HL-60/S4 treated with phorbol 12-myristate 13-acetate at 8.2 ng/mL for 4 days and 3 days (cell line): Measurements from ENCODE around the gene CACNA2D3.

Source experiments
- in situ Hi-C: fragments of 300-500 bp; cut with MboI; formaldehyde crosslinking; loops from 2 replicates; pipeline ENCODE4 v1.15.0; 2022; ENCODE audit warnings: low sequenced_read_pairs

Gene CACNA2D3

GRCh38 chr3:54888873-54889272 is 766.5 kb downstream of the CACNA2D3 start:
- in situ Hi-C loops = no loop called here

GRCh38 chr3:54889731-54890130 is 767.4 kb downstream of the CACNA2D3 start:
- in situ Hi-C loops = no loop called here

DNA sequence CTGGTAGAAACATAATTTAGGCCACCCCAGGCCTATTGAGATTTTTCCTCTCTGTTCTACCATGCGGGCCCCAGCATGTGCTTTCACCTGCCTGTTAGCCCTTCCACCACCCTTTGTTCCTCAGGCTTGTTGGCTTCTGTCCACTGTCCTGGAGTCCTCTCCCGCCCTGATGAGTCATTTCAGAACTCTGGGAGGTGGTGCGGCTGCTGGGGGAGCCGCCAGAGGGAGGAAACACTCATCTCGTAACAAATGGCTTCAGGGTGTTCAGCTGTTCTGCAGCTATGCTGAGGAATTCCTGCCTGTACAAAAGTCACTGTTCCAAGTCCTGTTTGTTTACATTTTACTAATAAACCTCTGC is 769.2 kb downstream of the CACNA2D3 start:
- in situ Hi-C loops = no loop called here

- in situ Hi-C loops = no loop called here
Observed at GRCh38 chr3:54892168-54892567, 769.8 kb downstream of the CACNA2D3 start.

- in situ Hi-C loops = no loop called here
Observed at GRCh38 chr3:54895613-54896012, 773.3 kb downstream of the CACNA2D3 start.

DNA sequence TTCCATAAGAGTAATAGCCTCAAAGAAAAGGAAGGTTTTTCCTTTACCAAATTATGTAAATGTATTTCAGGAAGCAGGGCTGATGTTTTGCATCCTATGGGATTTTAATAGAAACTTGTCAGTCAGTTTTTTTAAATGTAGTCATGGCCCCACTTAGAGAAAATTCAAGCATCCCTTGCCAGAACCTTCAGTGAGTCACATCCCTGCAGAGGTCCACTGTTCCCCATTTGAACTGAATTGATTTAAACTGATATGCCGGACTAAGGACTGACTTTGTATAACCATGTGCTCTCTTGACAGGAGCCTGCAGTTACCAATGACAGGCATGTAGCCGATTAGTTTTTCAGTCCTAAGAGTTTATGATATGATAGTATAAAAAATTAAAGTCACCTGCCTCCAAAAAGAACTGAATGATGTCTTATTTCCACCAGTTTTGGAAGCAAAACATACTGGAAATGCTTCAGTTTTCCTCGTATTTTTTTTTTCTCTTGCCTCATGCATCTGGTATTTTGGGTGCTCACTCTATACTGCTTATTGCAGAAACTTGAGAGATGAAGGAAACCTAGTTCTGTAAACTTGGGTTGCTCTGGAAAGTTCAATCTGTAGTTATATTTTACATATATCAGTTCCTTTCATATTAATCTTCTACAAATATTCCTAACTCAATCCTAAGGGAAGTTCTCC is 774.8 kb downstream of the CACNA2D3 start:
- in situ Hi-C loops = no loop called here

DNA sequence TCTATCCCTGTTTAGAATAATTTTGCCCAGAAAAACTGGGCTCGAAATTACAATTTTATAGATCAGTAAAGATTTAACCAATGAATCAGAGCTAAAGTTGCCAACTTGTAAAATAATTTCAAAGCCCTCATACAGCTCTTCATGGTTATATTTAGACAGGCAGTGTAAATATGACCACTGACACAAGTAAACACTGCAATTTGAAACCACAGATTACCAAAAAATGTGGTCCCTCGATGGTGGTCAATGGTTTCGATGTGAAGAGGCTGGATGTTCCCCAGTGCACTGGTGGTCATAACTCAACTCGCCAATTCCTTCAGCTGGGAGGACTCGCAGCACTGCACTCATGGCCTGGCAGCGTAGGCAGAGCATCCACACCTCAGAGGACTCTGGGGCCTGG is 776.9 kb downstream of the CACNA2D3 start:
- in situ Hi-C loops = no loop called here

DNA sequence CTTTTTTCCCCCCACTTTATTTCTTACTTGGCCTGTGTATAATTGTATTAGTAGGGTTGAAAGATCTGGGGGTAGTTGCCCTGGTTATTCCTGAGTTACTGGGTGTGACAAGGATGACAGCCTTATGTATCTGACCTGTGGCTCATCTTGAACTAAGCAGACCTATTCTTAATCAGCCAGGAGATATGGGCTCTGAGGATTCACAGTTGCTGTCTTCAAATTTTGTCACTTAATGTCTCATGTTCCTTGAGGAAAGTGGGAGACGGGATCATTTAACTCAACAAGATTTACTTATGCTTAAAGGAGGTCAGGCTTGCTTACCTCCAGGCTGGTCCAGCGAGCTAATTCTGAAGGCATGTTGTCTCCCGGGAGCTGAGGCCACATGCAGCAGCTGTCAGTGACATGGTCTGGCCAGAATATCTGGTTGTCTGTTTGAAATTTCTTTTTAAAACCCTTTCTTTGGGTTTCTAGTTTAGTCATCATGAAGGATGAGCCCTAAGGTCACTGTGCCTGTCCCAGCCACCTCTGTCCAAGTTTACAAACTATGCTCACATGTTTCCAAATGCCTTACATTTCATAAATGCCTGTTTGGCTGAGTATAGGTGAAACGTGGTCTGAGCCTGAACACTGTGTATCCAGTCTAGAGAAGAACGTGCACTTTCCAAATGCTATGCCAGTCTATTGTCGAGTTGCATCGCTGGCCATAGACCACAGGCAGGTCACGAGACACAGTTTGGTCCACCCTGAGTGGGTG is 778.7 kb downstream of the CACNA2D3 start:
- in situ Hi-C loops = no loop called here

DNA sequence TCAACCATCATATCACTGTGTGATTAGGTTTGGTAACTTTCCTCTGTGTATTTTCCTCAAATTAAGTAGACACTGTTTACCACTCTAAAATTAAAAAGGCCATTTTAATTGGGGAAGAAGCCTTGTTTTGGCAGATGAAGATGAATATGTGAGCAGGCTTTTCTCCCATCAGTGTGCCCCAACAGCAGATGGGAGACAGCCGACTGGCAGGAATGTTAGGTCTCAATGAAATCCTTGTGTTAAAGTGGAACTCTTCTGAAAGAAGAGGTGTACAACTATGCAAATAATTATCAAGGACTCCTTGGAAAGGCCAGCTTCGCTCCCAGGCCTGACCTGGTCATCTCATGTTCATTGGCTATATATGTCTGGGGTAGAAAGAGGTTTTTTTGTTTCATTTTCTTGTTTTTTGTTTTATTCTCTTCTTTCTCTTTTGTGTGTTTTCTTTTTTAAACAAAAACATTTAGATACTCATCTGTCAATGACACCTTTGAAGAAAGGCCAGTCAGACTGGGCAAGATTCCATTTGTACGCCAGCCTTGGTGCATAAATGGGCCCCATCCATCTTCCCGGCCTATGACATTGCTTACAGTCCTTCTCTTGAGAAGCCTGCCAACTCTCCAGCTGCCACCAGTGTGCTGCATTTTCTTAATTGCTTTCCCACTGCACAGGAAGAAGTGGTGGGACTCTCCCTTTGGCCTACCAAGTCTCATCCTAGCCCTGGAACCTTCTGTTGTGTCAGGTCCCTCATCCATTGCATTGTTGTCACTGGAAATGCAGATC is 779.7 kb downstream of the CACNA2D3 start:
- in situ Hi-C loops = no loop called here

DNA sequence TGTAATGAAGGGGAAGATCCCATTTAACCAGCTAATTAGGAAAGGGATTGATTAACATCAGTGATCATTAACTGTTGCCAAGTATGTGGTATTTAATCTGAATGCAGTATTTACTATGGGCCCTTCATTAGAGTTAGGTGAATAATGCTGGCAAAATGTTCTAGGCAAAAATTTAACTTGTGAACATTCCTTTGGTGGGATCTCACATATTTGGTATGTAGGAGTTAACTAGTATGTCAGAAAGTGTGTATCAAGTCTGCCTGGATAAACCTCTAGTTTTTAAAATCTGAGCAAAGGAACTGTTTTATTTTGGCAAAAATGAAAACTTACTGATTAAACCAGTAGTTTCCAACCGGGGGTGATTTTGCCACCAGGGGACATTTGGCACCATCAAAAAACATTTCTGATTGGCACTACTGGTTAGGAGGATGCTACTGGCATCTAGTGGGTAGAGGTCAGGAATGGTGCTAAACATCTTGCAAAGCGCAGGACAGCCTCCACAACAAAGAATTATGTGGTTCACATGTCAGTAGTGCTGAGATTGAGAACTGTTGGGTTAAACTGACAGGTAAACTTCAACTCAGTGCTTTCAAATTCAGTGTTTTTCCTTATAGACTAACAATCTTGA is 783.0 kb downstream of the CACNA2D3 start:
- in situ Hi-C loops = no loop called here

DNA sequence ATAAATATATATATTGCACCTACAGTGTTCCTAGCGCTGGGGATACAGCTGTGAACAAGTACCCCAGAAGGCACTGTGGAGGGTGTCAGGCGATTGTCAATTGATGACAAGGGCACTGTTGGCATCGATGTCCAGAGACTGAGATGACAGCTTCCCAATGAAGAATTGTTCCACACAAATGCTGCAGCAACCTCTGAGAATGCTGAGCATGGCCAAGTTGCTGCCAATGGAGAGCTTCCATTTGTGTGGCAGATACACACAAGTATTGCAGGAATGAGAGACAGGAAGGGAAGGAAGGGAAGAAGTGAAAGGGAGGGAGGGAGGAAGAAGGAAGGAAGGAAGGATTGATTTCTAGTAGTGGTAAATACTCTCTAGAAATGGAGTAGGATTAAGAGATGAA is 783.6 kb downstream of the CACNA2D3 start:
- in situ Hi-C loops = no loop called here

DNA sequence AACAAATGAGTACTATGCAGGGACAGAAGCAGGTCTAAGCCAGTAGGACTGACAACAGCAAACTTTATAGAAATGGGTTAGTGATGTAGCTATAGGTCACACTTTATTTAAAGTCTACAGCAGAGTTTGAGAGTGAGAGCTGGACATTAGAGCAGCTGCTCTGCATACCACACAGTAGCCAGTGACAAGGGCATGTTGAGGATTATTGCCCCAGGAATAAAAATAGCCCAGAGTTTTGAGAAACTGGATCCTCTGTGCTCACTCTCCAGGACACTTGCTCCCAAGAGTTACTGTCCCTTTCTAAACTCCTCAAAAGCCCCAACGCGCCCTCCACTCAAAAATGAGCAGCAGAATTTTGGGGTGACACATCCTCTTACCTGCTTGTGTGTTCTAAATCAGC is 784.4 kb downstream of the CACNA2D3 start:
- in situ Hi-C loops = no loop called here

GRCh38 chr3:54909191-54909590 is 786.8 kb downstream of the CACNA2D3 start:
- in situ Hi-C loops = no loop called here

DNA sequence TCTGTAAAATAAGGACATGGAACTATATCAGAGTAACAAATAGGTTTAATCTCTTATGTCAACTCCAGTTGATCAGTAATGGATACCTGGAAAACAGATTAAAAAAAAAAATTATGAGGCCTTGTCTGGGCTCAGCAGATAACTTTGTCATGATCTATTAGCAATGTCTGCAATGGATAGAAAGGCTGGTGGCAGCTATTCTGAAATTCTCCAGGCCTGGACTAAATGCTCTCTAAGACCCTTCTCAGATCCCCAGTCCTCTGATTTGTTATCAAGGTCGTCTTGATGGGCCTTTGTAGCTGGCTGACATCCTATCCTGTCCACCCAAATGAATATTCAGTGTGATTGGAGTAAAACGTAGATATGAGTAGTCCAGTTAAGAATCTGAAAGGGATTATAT is 791.8 kb downstream of the CACNA2D3 start:
- in situ Hi-C loops = no loop called here

GRCh38 chr3:54915181-54915580 is 792.8 kb downstream of the CACNA2D3 start:
- in situ Hi-C loops = no loop called here

DNA sequence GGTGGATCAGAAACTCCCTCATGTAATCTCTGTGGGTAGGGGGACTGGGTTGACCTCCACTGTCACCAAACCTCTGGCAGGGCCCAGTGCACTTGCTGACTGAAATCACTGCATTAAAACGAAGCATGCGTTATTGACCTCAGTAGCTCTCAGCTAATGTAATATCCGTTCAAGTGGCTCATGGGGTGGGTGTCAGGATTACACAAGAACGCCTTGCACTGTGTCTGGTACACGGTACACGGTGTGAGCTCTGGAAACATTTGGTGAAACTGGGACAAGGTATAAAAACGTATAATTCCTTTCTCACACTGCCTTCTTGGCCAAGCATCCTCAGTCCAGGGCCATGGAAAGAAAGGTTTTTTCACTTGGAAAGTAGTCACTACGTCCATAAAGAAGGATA is 793.6 kb downstream of the CACNA2D3 start:
- in situ Hi-C loops = no loop called here

- in situ Hi-C loops = no loop called here
Observed at GRCh38 chr3:54916732-54917131, 794.4 kb downstream of the CACNA2D3 start.

DNA sequence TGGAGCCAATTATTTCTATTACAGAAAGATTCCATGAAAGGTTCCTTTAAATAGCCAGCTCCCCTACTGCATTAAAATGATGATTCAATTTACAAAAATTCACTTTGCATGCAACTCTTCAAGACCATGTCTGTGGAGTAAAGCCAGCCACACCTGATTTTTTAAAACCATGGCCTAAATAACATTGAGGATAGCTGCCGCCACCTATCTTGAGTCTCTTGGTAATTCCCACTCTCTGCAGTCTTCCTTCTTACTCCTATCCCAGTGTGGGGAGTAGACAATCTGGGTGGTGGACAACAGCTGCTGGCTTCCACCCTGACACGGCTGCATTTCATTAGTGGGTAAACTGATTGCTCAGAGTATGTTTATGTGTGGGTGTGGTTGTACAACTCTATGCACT is 794.8 kb downstream of the CACNA2D3 start:
- in situ Hi-C loops = no loop called here

GRCh38 chr3:54917862-54918261 is 795.5 kb downstream of the CACNA2D3 start:
- in situ Hi-C loops = no loop called here

- in situ Hi-C loops = no loop called here
Observed at GRCh38 chr3:54918516-54918915, 796.2 kb downstream of the CACNA2D3 start.

- in situ Hi-C loops = no loop called here
Observed at GRCh38 chr3:54928046-54928770, 805.9 kb downstream of the CACNA2D3 start, which contains the start of gene LRTM1. Gene LRTM1, minus strand, starts transcription at chr3:54928059. Its CDS starts 148 bp downstream, at chr3:54927911.
